Mesendoderm (in vitro differentiated cells): Measurements from ENCODE around the gene PTPN20.
A peak's percentile ranks its signal among the peaks of the same experiment; 100 is the strongest.

Experiments used
- DNase-seq: peaks from one replicate; pipeline ENCODE4 v3.0.0; 2013
- H2AK5ac ChIP-seq: 2 replicates; pipeline ENCODE4 v1.6.1; 2013; ENCODE audit warnings: low read length, inconsistent platforms
- H2BK120ac ChIP-seq: 2 replicates; pipeline ENCODE4 v1.6.1; 2013; ENCODE audit warnings: low read depth, mild to moderate bottlenecking, low read length, moderate library complexity, mixed read lengths
- H2BK15ac ChIP-seq: replicated peaks from 2 replicates; pipeline ENCODE4 v1.6.1; 2013; ENCODE audit warnings: low read depth, mild to moderate bottlenecking, moderate library complexity
- H2BK5ac ChIP-seq: 2 replicates; pipeline ENCODE4 v1.6.1; 2013; ENCODE audit warnings: low read length, inconsistent platforms
- H3K18ac ChIP-seq: 2 replicates; pipeline ENCODE4 v1.6.1; 2013; ENCODE audit warnings: mild to moderate bottlenecking, low read length, mixed read lengths
- H3K23ac ChIP-seq: one replicate; pipeline ENCODE4 v1.6.1; 2013; ENCODE audit warnings: low read length
- H3K27ac ChIP-seq: 2 replicates; pipeline ENCODE4 v1.5.1; 2013; ENCODE audit warnings: low read depth, mild to moderate bottlenecking, inconsistent platforms, low read length, moderate library complexity
- H3K27me3 ChIP-seq: 2 replicates; pipeline ENCODE4 v1.6.1; 2013; ENCODE audit warnings: low read length, control low read depth, mild to moderate bottlenecking, inconsistent platforms; ENCODE audit not compliant: insufficient read depth, poor library complexity
- H3K36me3 ChIP-seq: 2 replicates; pipeline ENCODE4 v1.6.1; 2013; ENCODE audit warnings: low read length, inconsistent platforms; ENCODE audit not compliant: control insufficient read depth, insufficient read depth
- H3K4ac ChIP-seq: one replicate; pipeline ENCODE4 v1.6.1; 2013; ENCODE audit warnings: low read depth, mild to moderate bottlenecking, low read length, moderate library complexity
- H3K4me1 ChIP-seq: 2 replicates; pipeline ENCODE4 v1.6.1; 2013; ENCODE audit warnings: low read depth, low read length, inconsistent platforms; ENCODE audit not compliant: control insufficient read depth
- H3K4me2 ChIP-seq: 2 replicates; pipeline ENCODE4 v1.6.1; 2013; ENCODE audit warnings: low read length
- H3K4me3 ChIP-seq: 2 replicates; pipeline ENCODE4 v1.5.1; 2013; ENCODE audit warnings: mild to moderate bottlenecking, low read length
- H3K56ac ChIP-seq: one replicate; pipeline ENCODE4 v1.6.1; 2013; ENCODE audit warnings: low read length
- H3K79me1 ChIP-seq: 2 replicates; pipeline ENCODE4 v1.6.1; 2013; ENCODE audit warnings: low read length, inconsistent platforms
- H3K79me2 ChIP-seq: 2 replicates; pipeline ENCODE4 v1.6.1; 2013; ENCODE audit warnings: mild to moderate bottlenecking, low read length; ENCODE audit not compliant: control insufficient read depth, insufficient read depth
- H3K9ac ChIP-seq: 2 replicates; pipeline ENCODE4 v1.6.1; 2013; ENCODE audit warnings: low read length, inconsistent platforms
- H4K5ac ChIP-seq: one replicate; pipeline ENCODE4 v1.6.1; 2013; ENCODE audit warnings: low read length
- H4K8ac ChIP-seq: one replicate; pipeline ENCODE4 v1.6.1; 2013; ENCODE audit warnings: low read depth, mild to moderate bottlenecking, control low read depth, low read length, moderate library complexity
- WGBS: extraction: QIAGEN DNeasy Blood & Tissue Kit; methylation state at CpG from one replicate; pipeline ENCODE4 v1.1.7; 2013; ENCODE audit warnings: low lambda C conversion rate, missing lambda C conversion rate; ENCODE audit not compliant: insufficient coverage; ENCODE audit errors: extremely low coverage; 5-methylcytosine and 5-hydroxymethylcytosine counted together

PTPN20 gene

DNA sequence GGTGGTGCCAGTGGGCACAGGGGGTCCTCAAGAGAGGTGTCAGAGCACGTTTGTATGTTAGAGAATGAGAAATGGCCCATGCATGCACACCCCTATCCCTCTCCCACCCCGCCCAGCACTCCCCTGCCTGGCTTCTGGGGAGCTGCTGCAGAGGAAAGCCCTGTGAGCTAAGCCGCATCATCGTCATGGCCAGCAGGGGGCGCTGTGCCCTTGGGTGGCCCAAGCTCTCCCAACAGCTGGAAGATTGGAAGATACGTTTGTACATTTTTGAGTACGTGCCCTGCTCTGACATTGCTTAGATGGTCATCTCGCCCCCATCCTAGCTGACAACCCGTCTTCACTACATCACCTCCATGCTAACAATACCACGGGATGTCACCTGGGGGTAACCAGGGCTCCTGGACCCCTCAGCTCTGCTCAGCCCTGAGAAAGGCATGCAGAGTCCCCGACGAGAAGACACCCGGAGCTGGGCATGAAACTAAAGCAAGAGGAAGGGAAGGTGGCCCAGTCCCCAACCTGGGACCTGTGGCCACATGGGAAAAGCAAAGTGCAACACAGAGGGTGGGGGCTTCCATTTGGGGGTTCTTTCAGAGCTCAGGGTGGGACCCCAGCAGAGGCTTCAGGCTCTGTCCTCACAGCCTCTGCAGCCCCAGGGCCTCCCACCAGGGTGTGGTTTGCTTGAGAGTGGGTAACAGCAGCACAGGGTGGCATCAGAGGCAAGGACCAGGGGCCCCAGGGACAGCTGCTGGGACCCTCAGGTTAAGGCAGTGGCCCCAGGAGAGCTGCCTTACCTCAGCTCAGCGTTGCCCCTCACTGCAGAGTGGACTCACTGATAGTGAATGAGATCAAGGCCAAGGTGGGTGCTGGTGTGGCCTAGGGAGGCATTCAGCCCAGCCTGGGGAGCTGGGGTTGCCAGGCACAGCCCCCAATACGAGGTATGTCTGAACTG is 136.6 kb downstream of the PTPN20 start:
- no peak overlapping the region for H2BK15ac ChIP-seq
- H4K8ac ChIP-seq, result no peak overlapping the region
- H3K18ac ChIP-seq, result no peak overlapping the region
- peak; percentile 62 for DNase-seq
- H3K4ac ChIP-seq, result no peak overlapping the region
- H2BK5ac ChIP-seq, result no peak overlapping the region
- H3K79me1 ChIP-seq, result no peaks in the 10 kb centered on the region
- H3K9ac ChIP-seq, result no peak overlapping the region
- no CpG with 5 or more reads among the region's 15 CpGs for WGBS
- no peak overlapping the region for H2AK5ac ChIP-seq
- no peak overlapping the region for H2BK120ac ChIP-seq
- H3K4me2 ChIP-seq, result no peak overlapping the region
- H3K4me3 ChIP-seq, result no peak overlapping the region
- H3K36me3 ChIP-seq, result no peaks in the 10 kb centered on the region
- no peak overlapping the region for H3K56ac ChIP-seq
- H3K27me3 ChIP-seq, result no peaks in the 10 kb centered on the region
- H3K23ac ChIP-seq, result no peak overlapping the region
- H3K79me2 ChIP-seq, result no peaks in the 10 kb centered on the region
- no peak overlapping the region for H4K5ac ChIP-seq
- H3K4me1 ChIP-seq, result no peaks in the 10 kb centered on the region
- no peak overlapping the region for H3K27ac ChIP-seq

DNA sequence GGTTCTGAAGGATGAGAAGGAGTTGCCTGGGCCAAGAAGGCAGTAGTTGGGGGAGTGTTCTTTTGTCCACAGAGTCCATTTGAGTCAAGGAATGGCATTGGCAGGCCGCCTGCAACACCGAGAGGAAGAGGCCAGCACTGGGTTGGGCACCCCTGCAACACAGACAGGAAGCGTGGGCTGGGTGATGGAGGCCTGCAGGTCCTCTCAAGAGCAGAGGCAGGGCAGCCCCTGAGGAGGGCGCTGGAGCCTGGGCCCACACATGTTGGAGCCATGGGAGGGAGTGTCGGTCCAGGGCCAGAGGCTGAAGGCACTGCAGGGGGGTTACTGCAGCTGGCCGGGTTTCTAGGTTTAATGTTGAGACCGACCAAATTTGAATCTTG is 137.3 kb downstream of the PTPN20 start:
- Histone ChIP-seq H3K36me3 (no peaks in the 10 kb centered on the region), H3K23ac (no peak overlapping the region), H3K27ac (no peak overlapping the region), H3K4me2 (no peak overlapping the region), H3K56ac (no peak overlapping the region), H3K79me2 (no peaks in the 10 kb centered on the region), H2BK5ac (no peak overlapping the region), H2BK120ac (no peak overlapping the region), H2AK5ac (no peak overlapping the region), H3K18ac (no peak overlapping the region), H3K4me1 (no peaks in the 10 kb centered on the region), H3K27me3 (no peaks in the 10 kb centered on the region), H3K9ac (no peak overlapping the region), H3K4ac (no peak overlapping the region), H3K79me1 (no peaks in the 10 kb centered on the region), H2BK15ac (no peak overlapping the region), H4K8ac (no peak overlapping the region), H4K5ac (no peak overlapping the region), H3K4me3 (no peak overlapping the region)
- peak; percentile 37 for DNase-seq
- WGBS, result no CpG with 5 or more reads among the region's 7 CpGs

- no CpG with 5 or more reads among the region's 6 CpGs for WGBS
- no peak overlapping the region for H3K56ac ChIP-seq
- H2BK5ac ChIP-seq, result no peak overlapping the region
- no peak overlapping the region for H2AK5ac ChIP-seq
- H4K5ac ChIP-seq, result no peak overlapping the region
- no peak overlapping the region for H3K18ac ChIP-seq
- no peak overlapping the region for H2BK15ac ChIP-seq
- H4K8ac ChIP-seq, result no peak overlapping the region
- H3K27ac ChIP-seq, result no peak overlapping the region
- H3K79me1 ChIP-seq, result no peaks in the 10 kb centered on the region
- H3K4ac ChIP-seq, result no peak overlapping the region
- H3K4me3 ChIP-seq, result no peak overlapping the region
- no peak for DNase-seq
- H3K4me1 ChIP-seq, result no peaks in the 10 kb centered on the region
- no peaks in the 10 kb centered on the region for H3K27me3 ChIP-seq
- no peaks in the 10 kb centered on the region for H3K36me3 ChIP-seq
- H3K4me2 ChIP-seq, result no peak overlapping the region
- no peak overlapping the region for H2BK120ac ChIP-seq
- no peak overlapping the region for H3K9ac ChIP-seq
- no peak overlapping the region for H3K23ac ChIP-seq
- H3K79me2 ChIP-seq, result no peaks in the 10 kb centered on the region
Measured at GRCh38 chr10:47049056-47049851, 138.0 kb downstream of the PTPN20 start.

DNA sequence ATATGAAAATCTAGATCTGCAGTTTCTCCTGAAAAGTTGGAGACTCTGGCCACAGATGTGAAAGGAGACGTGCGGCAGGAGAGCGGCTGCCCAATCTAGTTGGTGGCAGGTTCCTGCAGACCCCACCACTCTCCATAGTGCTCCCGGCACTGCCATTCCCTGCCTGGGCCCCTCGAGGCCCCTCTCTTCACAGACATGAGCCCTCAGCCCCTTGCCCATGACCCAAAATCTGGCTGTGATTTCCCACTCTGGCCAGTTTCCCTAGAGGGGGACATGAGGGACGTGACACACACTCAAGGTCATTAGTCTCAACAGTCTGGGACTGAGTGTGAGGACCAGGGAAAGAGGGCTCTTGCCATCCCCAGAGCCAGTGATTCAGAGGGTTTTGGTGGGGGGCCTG is 138.7 kb downstream of the PTPN20 start:
- H2AK5ac ChIP-seq, result no peak overlapping the region
- H3K4me1 ChIP-seq, result no peaks in the 10 kb centered on the region
- no peak overlapping the region for H3K4me2 ChIP-seq
- H4K8ac ChIP-seq, result no peak overlapping the region
- WGBS, result no CpG with 5 or more reads among the region's 6 CpGs
- H3K79me1 ChIP-seq, result no peaks in the 10 kb centered on the region
- no peak for DNase-seq
- no peaks in the 10 kb centered on the region for H3K79me2 ChIP-seq
- H3K9ac ChIP-seq, result no peak overlapping the region
- H3K23ac ChIP-seq, result no peak overlapping the region
- H3K36me3 ChIP-seq, result no peaks in the 10 kb centered on the region
- no peak overlapping the region for H2BK15ac ChIP-seq
- no peaks in the 10 kb centered on the region for H3K27me3 ChIP-seq
- H2BK120ac ChIP-seq, result no peak overlapping the region
- no peak overlapping the region for H3K4ac ChIP-seq
- H4K5ac ChIP-seq, result no peak overlapping the region
- no peak overlapping the region for H2BK5ac ChIP-seq
- no peak overlapping the region for H3K4me3 ChIP-seq
- no peak overlapping the region for H3K56ac ChIP-seq
- H3K18ac ChIP-seq, result no peak overlapping the region
- no peak overlapping the region for H3K27ac ChIP-seq

GRCh38 chr10:47050618-47051455 is 139.6 kb downstream of the PTPN20 start:
- Histone ChIP-seq H3K4me2 (no peak overlapping the region), H2BK120ac (no peak overlapping the region), H3K56ac (no peak overlapping the region), H2AK5ac (no peak overlapping the region), H3K23ac (no peak overlapping the region), H3K4ac (no peak overlapping the region), H2BK5ac (no peak overlapping the region), H2BK15ac (no peak overlapping the region), H3K36me3 (no peaks in the 10 kb centered on the region), H4K5ac (no peak overlapping the region), H4K8ac (no peak overlapping the region), H3K27me3 (no peaks in the 10 kb centered on the region), H3K4me1 (no peaks in the 10 kb centered on the region), H3K79me1 (no peaks in the 10 kb centered on the region), H3K9ac (no peak overlapping the region), H3K4me3 (no peak overlapping the region), H3K27ac (no peak overlapping the region), H3K18ac (no peak overlapping the region), H3K79me2 (no peaks in the 10 kb centered on the region)
- DNase-seq, result peak; percentile 79
- WGBS, result no CpG with 5 or more reads among the region's 16 CpGs
